ENCODE data around the gene SLC52A1. TPM values are rescaled to one million over a fixed set of nuclear protein-coding genes. Genes with fewer than 3 reads are reported as not detected.

The SLC52A1 gene
- total and polyA plus RNA-seq, 8 donors: 0.08 TPM; not detected in 7

DNA sequence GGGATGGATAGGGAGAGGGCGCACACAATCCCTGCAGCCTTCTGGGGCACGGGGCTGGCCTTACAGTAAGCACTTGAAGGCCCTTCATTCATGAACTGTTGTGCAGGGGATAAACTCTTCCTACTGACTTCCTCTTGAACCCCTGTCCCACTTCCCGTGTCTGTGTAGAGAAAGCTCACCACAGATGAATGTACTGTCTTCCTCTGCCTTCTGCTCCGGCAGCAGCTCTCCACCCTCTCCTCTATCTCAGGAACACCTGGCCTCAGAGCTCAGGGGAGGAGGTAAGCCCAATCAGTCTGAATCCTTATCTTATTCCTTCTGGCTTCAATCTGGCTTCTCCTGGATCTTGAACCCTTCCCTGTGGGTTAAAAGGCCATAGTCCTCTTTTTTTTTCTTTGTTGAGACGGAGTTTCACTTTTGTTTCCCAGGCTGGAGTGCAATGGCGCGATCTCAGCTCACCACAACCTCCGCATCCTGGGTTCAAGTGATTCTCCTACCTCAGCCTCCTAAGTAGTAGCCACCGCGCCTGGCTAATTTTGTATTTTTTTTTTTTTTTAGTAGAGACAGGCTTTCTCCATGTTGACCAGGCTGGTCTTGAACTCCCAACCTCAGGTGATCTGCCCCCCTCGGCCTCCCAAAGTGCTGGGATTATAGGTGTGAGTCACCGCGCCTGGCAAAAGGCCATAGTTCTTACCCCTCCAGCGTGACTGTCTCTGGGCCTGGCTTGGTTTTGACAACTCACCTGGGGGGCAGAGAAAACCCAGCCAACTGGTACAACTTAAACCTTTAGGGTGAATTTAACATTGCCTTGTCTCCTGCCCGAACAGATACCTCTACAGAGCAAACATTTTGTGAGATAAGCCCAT is 7.2 kb upstream of the SLC52A1 start:
- no peaks in the 10 kb centered on the region for H3K4me1 ChIP-seq
- ATAC-seq: no peak
- H3K36me3 ChIP-seq: no peaks in the 10 kb centered on the region
- H3K9me3 ChIP-seq: no peaks in the 10 kb centered on the region
- WGBS, 2 donors: 76 to 80% methylated on average over 15 of the region's 15 CpGs
- FAIRE-seq: no peak
- TF ChIP-seq CTCF (IDR thresholded peaks at IDR 0.05): no peak
- H3K27ac ChIP-seq: no peak overlapping the region
- intact Hi-C loops (cut with DNase I): no loop called here
- no peaks in the 10 kb centered on the region for H3K27me3 ChIP-seq
- no peak for DNase-seq
- no peak overlapping the region for H3K4me3 ChIP-seq

- Histone ChIP-seq H3K36me3 (no peaks in the 10 kb centered on the region), H3K27me3 (no peaks in the 10 kb centered on the region), H3K27ac (no peak overlapping the region), H3K4me1 (no peaks in the 10 kb centered on the region), H3K4me3 (no peak overlapping the region), H3K9me3 (no peaks in the 10 kb centered on the region)
- WGBS, 2 donors: 74 to 87% methylated on average over 14 of the region's 14 CpGs
- TF ChIP-seq CTCF (IDR thresholded peaks at IDR 0.05): no peak
- ATAC-seq (no peak), FAIRE-seq (no peak), DNase-seq (peak in 1 of 6 donors; percentile 54)
- intact Hi-C loops (cut with DNase I): no loop called here
Measured at GRCh38 chr17:5034651-5035050, 575 bp downstream of the SLC52A1 start.

DNA sequence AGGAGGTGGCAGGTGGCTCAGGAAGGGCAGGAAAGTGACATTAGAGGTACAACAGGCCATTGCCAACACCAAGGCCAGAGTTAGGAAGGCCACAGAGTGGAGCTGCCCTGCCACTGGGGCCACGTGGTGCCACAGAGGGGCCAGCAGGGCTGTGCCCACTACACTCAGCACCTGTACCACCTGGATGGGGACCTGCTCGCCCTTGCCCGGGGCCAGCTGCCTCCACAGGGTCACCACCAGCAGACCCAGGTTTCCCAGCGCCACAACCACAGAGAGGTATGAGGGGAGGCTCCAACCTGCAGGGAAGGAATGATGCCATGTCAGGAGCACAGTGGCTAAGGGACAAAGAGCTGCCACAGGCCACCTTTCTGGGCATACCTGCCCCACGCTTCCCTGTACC is 1.2 kb downstream of the SLC52A1 start:
- no peak for FAIRE-seq
- WGBS, 2 donors: 88 to 90% methylated on average over 5 of the region's 5 CpGs
- Histone ChIP-seq H3K4me3 (no peak overlapping the region), H3K36me3 (no peaks in the 10 kb centered on the region), H3K9me3 (no peaks in the 10 kb centered on the region), H3K27me3 (no peaks in the 10 kb centered on the region), H3K27ac (no peak overlapping the region), H3K4me1 (no peaks in the 10 kb centered on the region)
- no peak for ATAC-seq
- no peak for DNase-seq
- intact Hi-C loops (cut with DNase I): no loop called here
- no peak for TF ChIP-seq CTCF (IDR thresholded peaks at IDR 0.05)

GRCh38 chr17:5033352-5034015 is 1.7 kb downstream of the SLC52A1 start:
- 79 to 89% methylated on average over 13 of the region's 13 CpGs for WGBS, 2 donors
- H3K27ac ChIP-seq: no peak overlapping the region
- no peak for TF ChIP-seq CTCF (IDR thresholded peaks at IDR 0.05)
- ATAC-seq (no peak), DNase-seq (peak in 1 of 6 donors; percentile 52), FAIRE-seq (no peak)
- no peak overlapping the region for H3K4me3 ChIP-seq
- no peaks in the 10 kb centered on the region for H3K27me3 ChIP-seq
- H3K36me3 ChIP-seq: no peaks in the 10 kb centered on the region
- H3K4me1 ChIP-seq: no peaks in the 10 kb centered on the region
- intact Hi-C loops (cut with DNase I): no loop called here
- no peaks in the 10 kb centered on the region for H3K9me3 ChIP-seq

DNA sequence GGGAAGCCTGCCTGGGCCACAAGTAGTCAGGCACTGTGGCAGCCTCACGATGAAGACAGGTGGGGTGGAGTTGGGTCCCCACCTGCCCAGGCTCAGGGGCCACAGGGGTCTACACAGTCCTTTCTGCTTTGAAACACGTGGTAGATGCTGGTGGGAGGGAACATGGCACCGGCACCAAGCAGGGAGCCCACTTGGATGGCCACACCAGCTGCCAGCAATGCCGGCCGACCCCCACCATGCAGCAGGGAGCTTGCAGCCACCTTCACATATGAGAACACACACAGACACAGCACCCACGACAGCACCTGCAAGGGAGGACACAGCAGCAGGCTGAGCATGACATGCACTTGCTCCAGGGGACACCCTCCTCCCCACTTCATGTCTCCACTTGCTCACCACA is 2.4 kb downstream of the SLC52A1 start:
- Histone ChIP-seq H3K4me3 (no peak overlapping the region), H3K27ac (no peak overlapping the region), H3K9me3 (no peaks in the 10 kb centered on the region), H3K36me3 (no peaks in the 10 kb centered on the region), H3K4me1 (no peaks in the 10 kb centered on the region), H3K27me3 (no peaks in the 10 kb centered on the region)
- DNase-seq: peak in 1 of 6 donors; percentile 51
- FAIRE-seq: no peak
- intact Hi-C loops (cut with DNase I): no loop called here
- ATAC-seq: no peak
- WGBS, 2 donors: 77 to 85% methylated on average over 6 of the region's 6 CpGs
- no peak for TF ChIP-seq CTCF (IDR thresholded peaks at IDR 0.05)
